Iris pigment epithelial cell (primary cell): ENCODE data around the gene ACTN4.
"Not testable (repeated sequence)": the region's sequence is repeated elsewhere in the genome, so short reads cannot be mapped to it uniquely, and the experiment has no call there.

Experiments used
- DNase-seq: peaks from one replicate; pipeline ENCODE4 v3.0.0-alpha.2; 2011; ENCODE audit warnings: low read depth

The ACTN4 gene

GRCh38 chr19:38737281-38737865 lies 89.9 kb downstream of the ACTN4 start:
- no peak for DNase-seq

GRCh38 chr19:38737921-38738737 lies 90.7 kb downstream of the ACTN4 start:
- peak; percentile 0 for DNase-seq

GRCh38 chr19:38739440-38740256 lies 92.2 kb downstream of the ACTN4 start:
- DNase-seq = no peak

- DNase-seq = no peak
These were observed 92.8 kb downstream of the ACTN4 start for GRCh38 chr19:38740257-38740592.

- DNase-seq = no peak
These were observed 93.5 kb downstream of the ACTN4 start for GRCh38 chr19:38740932-38741331.

- DNase-seq = no peak
These were observed 94.2 kb downstream of the ACTN4 start for GRCh38 chr19:38741670-38742069.

GRCh38 chr19:38742296-38742695 lies 94.8 kb downstream of the ACTN4 start:
- DNase-seq = no peak

- DNase-seq = no peak
These were observed 95.5 kb downstream of the ACTN4 start for GRCh38 chr19:38742906-38743305.

GRCh38 chr19:38743394-38744297 lies 96.2 kb downstream of the ACTN4 start:
- no peak for DNase-seq

GRCh38 chr19:38744298-38744681 lies 96.8 kb downstream of the ACTN4 start, which contains the start of gene CAPN12:
Gene CAPN12, minus strand, starts transcription at chr19:38744474. Its CDS starts 309 bp downstream, at chr19:38744165.
- no peak for DNase-seq

GRCh38 chr19:38744874-38745273 lies 97.4 kb downstream of the ACTN4 start:
- no peak for DNase-seq

GRCh38 chr19:38745316-38745715 lies 97.9 kb downstream of the ACTN4 start:
- no peak for DNase-seq

- DNase-seq = not testable (repeated sequence)
These were observed 106.3 kb downstream of the ACTN4 start for GRCh38 chr19:38753783-38754182.

GRCh38 chr19:38754196-38754595 lies 106.7 kb downstream of the ACTN4 start:
- DNase-seq = not testable (repeated sequence)

GRCh38 chr19:38759590-38760003 lies 112.1 kb downstream of the ACTN4 start:
- DNase-seq = no peak

GRCh38 chr19:38760805-38761517 lies 113.5 kb downstream of the ACTN4 start:
- not testable (repeated sequence) for DNase-seq

- DNase-seq = not testable (repeated sequence)
These were observed 114.5 kb downstream of the ACTN4 start for GRCh38 chr19:38761884-38762389.

GRCh38 chr19:38763795-38764220 lies 116.4 kb downstream of the ACTN4 start:
- DNase-seq = no peak

- no peak for DNase-seq
These were observed 117.8 kb downstream of the ACTN4 start for GRCh38 chr19:38765214-38765613.

- DNase-seq = no peak
These were observed 119.0 kb downstream of the ACTN4 start for GRCh38 chr19:38766276-38767047.
